Activated CD4-positive, alpha-beta T cell treated with anti-CD3 and anti-CD28 coated beads, Interleukin-2, amount 50 U/mL, for 48 hours (primary cell): ENCODE data around the gene TLE7.

Experiments
- DNase-seq, 2 experiments: peaks; one replicate each; pipeline ENCODE4 v3.0.0-alpha.2; 2020

Gene TLE7

DNA sequence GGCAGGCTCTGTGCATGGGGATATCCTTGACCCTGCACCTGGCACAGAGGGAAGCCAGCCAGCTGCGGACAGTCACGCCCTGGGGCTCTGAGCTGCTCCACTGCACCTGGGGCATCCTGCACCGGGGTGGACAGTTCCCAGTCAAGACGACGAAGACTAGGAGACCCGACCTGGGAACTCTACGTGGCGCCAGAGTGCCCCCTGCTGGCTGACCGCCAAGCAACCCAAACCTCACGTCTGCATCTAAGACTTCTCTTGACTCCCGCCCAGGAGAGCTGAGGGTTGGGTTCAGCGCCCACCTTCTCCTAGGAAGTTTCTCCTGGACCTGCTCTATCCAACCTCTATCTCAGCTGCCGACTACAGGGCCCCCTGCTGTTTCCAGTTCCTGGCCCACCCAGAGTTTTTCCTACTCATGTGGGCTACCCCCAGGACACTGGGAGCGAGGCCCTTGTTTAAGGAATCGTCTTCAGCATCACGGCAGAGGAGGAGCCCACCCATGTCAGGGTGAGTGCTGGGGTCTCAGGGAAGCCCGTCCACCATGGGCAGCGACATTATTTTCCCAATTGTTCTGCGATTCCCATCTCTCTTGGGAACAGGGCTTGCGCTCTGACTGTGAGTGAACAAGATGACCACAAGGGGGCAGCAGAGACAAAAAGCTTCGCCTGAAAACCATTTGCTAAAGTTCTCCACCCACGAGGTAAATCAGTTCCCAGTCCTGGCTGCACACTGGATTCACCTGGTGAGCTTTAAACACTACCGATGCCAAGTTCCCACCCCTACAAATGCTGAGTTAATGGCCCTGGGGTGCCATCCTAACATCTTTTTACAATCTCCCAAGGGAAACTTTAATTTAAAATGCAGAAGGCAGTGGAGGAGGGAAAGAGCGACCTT is 29.3 kb downstream of the TLE7 start:
- peak; percentile 68 to 73 for DNase-seq

- no peak for DNase-seq
Observed at GRCh38 chr16:71410146-71410545, 31.7 kb downstream of the TLE7 start.

GRCh38 chr16:71409011-71409775 is 32.7 kb downstream of the TLE7 start:
- DNase-seq = no peak

DNA sequence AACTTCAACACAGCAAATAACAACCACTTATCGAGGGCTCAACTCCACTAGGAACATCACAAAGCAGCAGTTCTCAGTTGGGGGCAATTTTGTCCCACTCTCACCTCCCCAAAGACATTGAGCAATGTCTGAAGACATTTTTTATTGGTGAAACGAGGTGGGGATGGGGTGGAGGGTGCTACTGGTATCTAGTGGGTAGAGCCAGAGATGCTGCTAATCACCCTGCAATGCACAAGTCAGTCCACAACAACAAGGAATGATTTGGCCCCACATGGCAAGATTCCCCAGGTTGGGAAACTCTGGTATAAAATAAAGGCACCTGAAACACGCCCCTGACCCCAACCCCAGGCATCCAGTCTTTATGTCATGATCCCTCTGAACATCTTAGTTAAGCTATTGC is 33.3 kb downstream of the TLE7 start:
- DNase-seq = no peak

DNA sequence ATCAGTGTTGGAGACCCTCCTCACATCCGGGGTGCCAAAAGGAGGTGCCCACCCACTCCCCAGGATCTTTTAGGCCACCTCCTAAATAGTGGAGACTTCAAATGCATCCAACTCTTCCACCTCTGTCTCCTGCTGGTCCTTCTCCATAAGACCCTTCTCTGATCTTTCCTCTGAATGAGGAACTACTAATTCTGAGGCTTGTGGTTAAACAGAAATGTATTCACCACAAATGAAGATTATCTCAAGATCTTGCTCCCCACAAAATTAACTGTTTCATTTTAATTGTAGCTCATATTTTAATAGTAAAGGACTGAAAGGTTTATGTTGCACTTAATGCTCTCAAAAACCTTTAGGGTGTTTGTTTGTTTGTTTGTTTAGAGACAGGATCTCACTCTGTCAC is 34.1 kb downstream of the TLE7 start:
- no peak for DNase-seq

- no peak for DNase-seq
Observed at GRCh38 chr16:71406724-71407123, 35.1 kb downstream of the TLE7 start.

GRCh38 chr16:71406316-71406715 is 35.5 kb downstream of the TLE7 start:
- DNase-seq = no peak

DNA sequence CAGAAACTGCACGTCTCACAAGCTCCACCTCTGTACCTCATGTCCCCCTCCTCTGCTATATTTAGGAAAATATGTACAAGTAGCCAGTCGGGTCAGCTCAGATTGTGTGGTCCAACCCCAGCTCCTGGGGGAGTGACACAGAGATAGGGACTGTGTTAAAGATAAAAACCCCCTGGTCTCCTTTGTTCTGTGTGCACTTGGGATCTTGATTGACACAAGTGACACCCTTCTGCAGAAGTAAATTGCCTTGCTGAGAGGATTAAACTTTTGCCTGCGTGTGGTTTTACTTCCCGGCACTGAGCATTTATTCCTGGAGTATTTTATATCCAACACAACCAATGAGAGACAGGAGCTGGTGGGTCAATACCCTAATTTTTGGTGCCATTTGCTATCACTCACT is 37.5 kb downstream of the TLE7 start:
- no peak for DNase-seq

- DNase-seq = no peak
Observed at GRCh38 chr16:71402674-71403073, 39.2 kb downstream of the TLE7 start.

- no peak for DNase-seq
Observed at GRCh38 chr16:71402007-71402406, 39.8 kb downstream of the TLE7 start.

GRCh38 chr16:71399801-71400563 is 41.9 kb downstream of the TLE7 start:
- no peak for DNase-seq

GRCh38 chr16:71396594-71396993 is 45.3 kb downstream of the TLE7 start:
- DNase-seq = no peak

GRCh38 chr16:71389330-71389729 is 52.5 kb downstream of the TLE7 start:
- DNase-seq = no peak

- DNase-seq = no peak
Observed at GRCh38 chr16:71387045-71387871, 54.6 kb downstream of the TLE7 start.

- DNase-seq = no peak
Observed at GRCh38 chr16:71384073-71384724, 57.7 kb downstream of the TLE7 start.

DNA sequence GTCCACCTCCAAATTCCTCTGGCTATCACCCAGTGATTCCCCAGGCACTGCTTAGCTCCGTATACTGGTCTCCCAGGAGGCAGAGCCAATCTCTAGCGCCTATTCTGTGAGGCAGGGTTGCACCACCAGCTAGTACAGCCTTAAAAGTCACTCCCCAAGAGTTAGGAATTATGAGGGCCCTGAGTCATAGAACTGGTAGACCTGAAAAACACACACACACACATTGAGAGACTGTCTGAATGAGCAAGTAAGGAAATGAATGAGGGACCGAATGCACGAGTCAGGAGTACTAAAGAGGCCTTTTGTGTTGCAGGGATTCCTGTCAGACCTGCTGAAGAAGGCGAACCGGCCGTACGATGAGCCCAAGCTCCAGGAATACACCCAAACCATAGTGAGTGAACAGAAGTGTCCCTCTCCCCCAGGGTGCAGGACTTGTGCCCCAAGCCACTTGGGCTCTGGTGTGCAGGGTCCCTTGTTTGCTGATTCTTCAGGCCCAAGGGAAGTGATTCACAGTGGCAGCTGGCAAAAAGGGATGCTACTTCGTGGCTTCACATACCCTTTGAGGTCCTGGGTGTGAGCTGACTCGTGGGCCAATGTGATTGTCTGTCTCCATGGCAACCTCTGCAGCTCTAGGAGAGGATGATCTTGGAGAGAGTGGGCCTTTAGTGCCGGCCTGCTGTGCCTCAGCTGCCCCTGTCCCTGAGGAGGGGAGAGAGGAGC is 58.6 kb downstream of the TLE7 start:
- no peak for DNase-seq

- no peak for DNase-seq
Observed at GRCh38 chr16:71380831-71381230, 61.0 kb downstream of the TLE7 start.
